Endothelial cell of umbilical vein (primary cell): Measurements from ENCODE around the gene C5orf24. TPM values are rescaled to one million over a fixed set of nuclear protein-coding genes. Genes with fewer than 3 reads are reported as not detected.

Source experiments
- BruUV-seq: library from RNA; stranded (reverse); fragments of 400-500 nt; replicated peaks from 2 replicates; lab custom pipeline; 2021; lab: Mats Ljungman, UMichigan
- CTCF ChIA-PET: fragments of 300-600, 350-600 bp; sonication (Branson Sonifier 250); formaldehyde crosslinking; loops from one replicate; lab custom pipeline; 2021; ENCODE audit warnings: antibody characterized with exemption, inconsistent platforms; lab: Charles Lee
- POLR2A ChIA-PET: fragments of 300-600, 350-600 bp; sonication (Branson Sonifier 250); formaldehyde crosslinking; loops from one replicate; lab custom pipeline; 2021; ENCODE audit warnings: antibody characterized with exemption, inconsistent platforms; lab: Charles Lee
- DNase-seq: peaks from one replicate; pipeline ENCODE4 v3.0.0-alpha.2; 2011; ENCODE audit warnings: low read depth, low spot score
- FAIRE-seq: peaks from 2 replicates; lab custom pipeline; 2011; peaks lifted over from hg19 to GRCh38; lab: Jason Lieb, UNC
- H2AFZ ChIP-seq: 2 replicates; pipeline ENCODE4 v1.6.0; 2012; ENCODE audit warnings: low read depth, low read length, control low read depth, inconsistent platforms
- H3K27ac ChIP-seq: 2 replicates; pipeline ENCODE4 v1.5.1; 2011; ENCODE audit warnings: low read depth, mild to moderate bottlenecking, control low read depth, low read length, moderate library complexity; ENCODE audit not compliant: insufficient read depth
- H3K27me3 ChIP-seq, 2 experiments: 2 replicates each; pipeline versions ENCODE4 v1.6.0 to v1.6.1; 2011; ENCODE audit warnings: low read length in 2 of 2, mixed read lengths in 1 of 2; ENCODE audit not compliant: control insufficient read depth in 2 of 2, insufficient read depth in 2 of 2
- H3K36me3 ChIP-seq, 2 experiments: 2 replicates in 1 of 2; 3 replicates in 1 of 2; pipeline ENCODE4 v1.5.1; 2011; ENCODE audit warnings: low read length in 2 of 2, mild to moderate bottlenecking in 1 of 2, moderate library complexity in 1 of 2; ENCODE audit not compliant: control insufficient read depth in 2 of 2, insufficient read depth in 2 of 2; ENCODE audit errors: extremely low read depth in 1 of 2
- H3K4me1 ChIP-seq: 3 replicates; pipeline ENCODE4 v1.5.1; 2011; ENCODE audit warnings: mild to moderate bottlenecking, low read length; ENCODE audit not compliant: control insufficient read depth, insufficient read depth; ENCODE audit errors: extremely low read depth
- H3K4me2 ChIP-seq: 2 replicates; pipeline ENCODE4 v1.6.1; 2011; ENCODE audit warnings: low read length, control low read depth, mixed read lengths; ENCODE audit not compliant: insufficient read depth
- H3K4me3 ChIP-seq, 3 experiments: fragments of 200-600 bp in 1 of 3; sonication (generic), shearing (Covaris generic) in 1 of 3; replicated peaks in 1 of 3; 2 replicates each; pipeline ENCODE4 v1.5.1; 2011 to 2016; ENCODE audit warnings: control low read depth in 3 of 3, low read length in 3 of 3, mild to moderate bottlenecking in 2 of 3, inconsistent platforms in 1 of 3, low read depth in 1 of 3, moderate library complexity in 1 of 3; ENCODE audit not compliant: insufficient read depth in 1 of 3
- H3K79me2 ChIP-seq: 2 replicates; pipeline ENCODE4 v1.6.0; 2012; ENCODE audit warnings: low read length, inconsistent platforms; ENCODE audit not compliant: control insufficient read depth, insufficient read depth
- H3K9ac ChIP-seq: replicated peaks from 2 replicates; pipeline ENCODE3; 2011; ENCODE audit warnings: low read length, control low read depth; ENCODE audit not compliant: insufficient read depth; ENCODE audit errors: extremely low read depth
- H3K9me1 ChIP-seq: replicated peaks from 3 replicates; pipeline ENCODE4 v1.6.0; 2011; ENCODE audit warnings: mild to moderate bottlenecking, low read length; ENCODE audit not compliant: control insufficient read depth, insufficient read depth; ENCODE audit errors: extremely low read depth
- H3K9me3 ChIP-seq: replicated peaks from 2 replicates; pipeline ENCODE4 v1.5.1; 2012; ENCODE audit warnings: low read length, inconsistent platforms; ENCODE audit not compliant: control insufficient read depth, insufficient read depth
- H4K20me1 ChIP-seq: replicated peaks from 2 replicates; pipeline ENCODE3; 2011; ENCODE audit warnings: mild to moderate bottlenecking, low read length; ENCODE audit not compliant: control insufficient read depth, insufficient read depth; ENCODE audit errors: extremely low read depth
- EZH2 ChIP-seq: IDR thresholded peaks from 2 replicates; pipeline ENCODE4 v1.6.1; 2012; ENCODE audit warnings: borderline replicate concordance, low read depth, mild to moderate bottlenecking, moderate library complexity, low read length, inconsistent platforms; ENCODE audit not compliant: severe bottlenecking
- FOS ChIP-seq: IDR thresholded peaks from 2 replicates; pipeline ENCODE4 v1.6.1; 2011; ENCODE audit warnings: mild to moderate bottlenecking, low read length, moderate library complexity, borderline replicate concordance; ENCODE audit not compliant: insufficient read depth
- GATA2 ChIP-seq: IDR thresholded peaks from 2 replicates; pipeline ENCODE4 v1.7.0; 2011; ENCODE audit warnings: low read depth, mild to moderate bottlenecking, moderate library complexity, mixed read lengths, low read length; ENCODE audit not compliant: insufficient read length, insufficient read depth
- JUN ChIP-seq: IDR thresholded peaks from 2 replicates; pipeline ENCODE4 v1.6.1; 2011; ENCODE audit warnings: borderline replicate concordance, low read depth; ENCODE audit not compliant: insufficient read length, insufficient read depth
- MYC ChIP-seq: IDR thresholded peaks from one replicate; pipeline ENCODE4 v1.6.1; 2011; ENCODE audit warnings: mild to moderate bottlenecking, low read depth, low read length
- POLR2A ChIP-seq: IDR thresholded peaks from 2 replicates; pipeline ENCODE4 v1.6.1; 2012; ENCODE audit warnings: low read depth, mild to moderate bottlenecking, control low read depth, low read length
- POLR2AphosphoS5 ChIP-seq: IDR thresholded peaks from 2 replicates; pipeline ENCODE4 v1.6.1; 2012; ENCODE audit warnings: low read depth, mild to moderate bottlenecking, control low read depth, low read length, moderate library complexity; ENCODE audit not compliant: insufficient read depth
- dilution Hi-C: fragments of 300-500 bp; cut with MboI; formaldehyde crosslinking; loops from one replicate; pipeline ENCODE4 v1.15.0; 2019; ENCODE audit warnings: low sequenced_read_pairs; ENCODE audit not compliant: extremely low pct_ligation_motif_present
- intact Hi-C: fragments of 100-400 bp; cut with micrococcal nuclease; formaldehyde crosslinking; loops from one replicate; pipeline ENCODE4 v1.10.0; 2022
- polyA plus RNA-seq, 4 experiments: library from polyadenylated mRNA; depleted of rRNA in 3 of 4; stranded (reverse) in 3 of 4; unstranded in 1 of 4; fragments of >200 nt; gene quantifications; 2 replicates each; pipeline versions ENCODE4 v1.2.1 to v1.2.3, GENCODE V29; 2011 to 2012; ENCODE audit warnings: missing spikeins in 1 of 4
- total RNA-seq: library from RNA; stranded (reverse); gene quantifications from 2 replicates; pipeline ENCODE4 v1.2.3, GENCODE V29; 2021
- TF ChIP-seq, protein P1 (sequence below): IDR thresholded peaks from 2 replicates; pipeline ENCODE4 v1.6.1; 2011; ENCODE audit not compliant: insufficient read depth, insufficient read length
- TF ChIP-seq, protein P2 (sequence below), 2 donors: IDR thresholded peaks; 1 replicate in 1 of 2; 2 replicates in 1 of 2; pipeline ENCODE4 v1.5.1; 2011; ENCODE audit warnings: low read length in 2 of 2, mild to moderate bottlenecking in 2 of 2, moderate library complexity in 2 of 2, control low read depth in 1 of 2, inconsistent platforms in 1 of 2, low read depth in 1 of 2; ENCODE audit not compliant: insufficient read depth in 1 of 2; ENCODE audit errors: extremely low read depth in 1 of 2

The C5orf24 gene
- total and polyA plus RNA-seq, 2 donors (not counting 3 experiments of a cell fraction or from before 2014, with no cell fraction given): 21.7 to 56.2 TPM

DNA sequence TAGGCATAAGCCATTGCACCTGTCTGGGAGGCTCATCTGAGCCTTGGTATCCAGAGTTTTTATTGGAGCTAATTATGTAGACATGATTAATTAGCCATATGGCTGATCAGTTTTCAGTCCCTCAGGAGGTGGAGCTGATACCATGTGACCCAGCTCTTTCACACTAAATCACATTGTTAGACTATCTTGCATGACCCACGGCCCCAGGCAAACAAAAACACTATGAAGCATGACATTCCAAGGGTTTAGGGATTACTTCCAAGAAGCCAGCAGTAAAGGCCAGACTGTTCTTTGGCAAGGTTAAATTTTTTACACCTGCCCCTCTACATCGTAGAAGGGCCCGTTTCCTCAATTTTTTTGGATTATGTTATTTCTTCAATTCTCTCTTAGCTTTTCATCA, 5.0 kb upstream of the C5orf24 start:
- Histone ChIP-seq H2AFZ (no peak overlapping the region), H3K79me2 (no peaks in the 10 kb centered on the region), H3K9me3 (no peaks in the 10 kb centered on the region), H3K4me2 (no peak overlapping the region), H3K4me1 (peaks cover 18% of the 10 kb centered on the region), H3K9ac (no peak overlapping the region), H3K36me3 (peaks cover 0 to 2% of the 10 kb centered on the region in 2 experiments), H4K20me1 (no peaks in the 10 kb centered on the region), H3K27me3 (no peaks in the 10 kb centered on the region), H3K27ac (no peak overlapping the region), H3K4me3 (no peak overlapping the region), H3K9me1 (no peaks in the 10 kb centered on the region)
- TF ChIP-seq, protein P1, sequence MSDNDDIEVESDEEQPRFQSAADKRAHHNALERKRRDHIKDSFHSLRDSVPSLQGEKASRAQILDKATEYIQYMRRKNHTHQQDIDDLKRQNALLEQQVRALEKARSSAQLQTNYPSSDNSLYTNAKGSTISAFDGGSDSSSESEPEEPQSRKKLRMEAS: no peak
- TF ChIP-seq, protein P2, sequence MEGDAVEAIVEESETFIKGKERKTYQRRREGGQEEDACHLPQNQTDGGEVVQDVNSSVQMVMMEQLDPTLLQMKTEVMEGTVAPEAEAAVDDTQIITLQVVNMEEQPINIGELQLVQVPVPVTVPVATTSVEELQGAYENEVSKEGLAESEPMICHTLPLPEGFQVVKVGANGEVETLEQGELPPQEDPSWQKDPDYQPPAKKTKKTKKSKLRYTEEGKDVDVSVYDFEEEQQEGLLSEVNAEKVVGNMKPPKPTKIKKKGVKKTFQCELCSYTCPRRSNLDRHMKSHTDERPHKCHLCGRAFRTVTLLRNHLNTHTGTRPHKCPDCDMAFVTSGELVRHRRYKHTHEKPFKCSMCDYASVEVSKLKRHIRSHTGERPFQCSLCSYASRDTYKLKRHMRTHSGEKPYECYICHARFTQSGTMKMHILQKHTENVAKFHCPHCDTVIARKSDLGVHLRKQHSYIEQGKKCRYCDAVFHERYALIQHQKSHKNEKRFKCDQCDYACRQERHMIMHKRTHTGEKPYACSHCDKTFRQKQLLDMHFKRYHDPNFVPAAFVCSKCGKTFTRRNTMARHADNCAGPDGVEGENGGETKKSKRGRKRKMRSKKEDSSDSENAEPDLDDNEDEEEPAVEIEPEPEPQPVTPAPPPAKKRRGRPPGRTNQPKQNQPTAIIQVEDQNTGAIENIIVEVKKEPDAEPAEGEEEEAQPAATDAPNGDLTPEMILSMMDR (IDR thresholded peaks at IDR 0.05; ENCODE audit: extremely low read depth in 1 of 2, insufficient read depth in 1 of 2, low read depth in 1 of 2, low read length in 2 of 2): no peak
- no peak for TF ChIP-seq FOS
- no peak for TF ChIP-seq POLR2A
- dilution Hi-C loops: no loop called here
- CTCF ChIA-PET: interaction anchor here (1.2 to 1.4 kb wide), 2 partner anchors 11 to 64 kb away, joined by 3 to 6 read pairs; partner anchors contain the start of gene PCBD2
- DNase-seq: no peak
- intact Hi-C loops: no loop called here
- BruUV-seq: no TSS peak
- POLR2A ChIA-PET: interaction anchor here (0.6 kb wide), 1 partner anchor 210 kb away, joined by 9 read pairs; no protein-coding TSS in a partner anchor
- FAIRE-seq: no peak

DNA sequence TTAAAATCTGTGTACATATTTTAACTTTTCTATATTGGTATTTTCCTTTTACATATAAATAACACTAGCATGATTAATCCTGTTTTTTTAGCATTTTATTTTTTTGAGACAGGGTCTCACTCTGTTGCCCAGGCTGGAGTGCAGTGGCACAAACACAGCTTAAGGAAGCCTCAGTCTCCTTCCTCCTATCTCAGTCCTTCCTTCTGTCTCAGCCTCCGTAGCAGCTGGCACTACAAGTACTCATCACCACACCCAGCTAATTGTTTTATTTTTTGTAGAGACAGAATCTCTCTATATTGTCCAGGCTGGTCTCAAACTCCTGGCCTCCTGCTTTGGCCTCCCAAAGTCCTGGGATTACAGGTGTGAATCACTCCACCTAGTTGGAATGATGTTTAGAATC, 1.5 kb upstream of the C5orf24 start:
- H3K36me3 ChIP-seq: peaks cover 2% of the 10 kb centered on the region in 2 experiments
- BruUV-seq: no TSS peak
- H3K9me3 ChIP-seq: no peaks in the 10 kb centered on the region
- H2AFZ ChIP-seq: no peak overlapping the region
- H3K9ac ChIP-seq: no peak overlapping the region
- H3K79me2 ChIP-seq: peaks cover 28% of the 10 kb centered on the region
- peaks cover 31% of the 10 kb centered on the region for H3K4me1 ChIP-seq
- DNase-seq: no peak
- intact Hi-C loops: no loop called here
- no peaks in the 10 kb centered on the region for H3K27me3 ChIP-seq
- no peaks in the 10 kb centered on the region for H4K20me1 ChIP-seq
- dilution Hi-C loops: no loop called here
- ChIA-PET POLR2A (no interaction called here), CTCF (interaction anchor here (0.6 to 1.7 kb wide), 2 partner anchors 13 to 30 kb away, joined by 3 to 5 read pairs; partner anchors contain the start of gene TXNDC15)
- no peak for FAIRE-seq
- H3K27ac ChIP-seq: no peak overlapping the region
- H3K9me1 ChIP-seq: no peaks in the 10 kb centered on the region
- H3K4me2 ChIP-seq: no peak overlapping the region
- no peak overlapping the region for H3K4me3 ChIP-seq
- TF ChIP-seq POLR2A (no peak), POLR2AphosphoS5 (no peak), EZH2 (no peak), FOS (no peak), JUN (no peak), MYC (no peak), GATA2 (no peak)
- TF ChIP-seq, protein P1: no peak
- TF ChIP-seq, protein P2 (IDR thresholded peaks at IDR 0.05; ENCODE audit: extremely low read depth in 1 of 2, insufficient read depth in 1 of 2, low read depth in 1 of 2, low read length in 2 of 2): no peak
